ENCODE results near the gene EEIG2.

- no peak for TF ChIP-seq CTCF (IDR thresholded peaks at IDR 0.05; ENCODE audit: borderline replicate concordance, extremely low read depth, low read length, poor library complexity, severe bottlenecking)
- no peak for TF ChIP-seq EZH2 (IDR thresholded peaks at IDR 0.05; ENCODE audit: borderline replicate concordance, low read depth, low read length, severe bottlenecking)
Observed at GRCh38 chr1:108551137-108551862, 8.6 kb upstream of the EEIG2 start.

Data from DND-41 (cell line).